GM10266 (cell line): ENCODE results near the gene NADK2.
"Not testable (repeated sequence)": the region's sequence is repeated elsewhere in the genome, so short reads cannot be mapped to it uniquely, and the experiment has no call there.

Experiments used
- DNase-seq: peaks from one replicate; pipeline ENCODE4 v3.0.0; 2012; ENCODE audit errors: extremely low spot score
- CTCF ChIP-seq: IDR thresholded peaks from 2 replicates; pipeline ENCODE4 v1.5.1; 2012; ENCODE audit warnings: mild to moderate bottlenecking, low read depth; ENCODE audit not compliant: control insufficient read depth, insufficient read depth; ENCODE audit errors: missing control alignments

Gene NADK2

GRCh38 chr5:36205329-36205728, 36.4 kb downstream of the NADK2 start:
- DNase-seq = no peak

GRCh38 chr5:36202521-36202961, 39.2 kb downstream of the NADK2 start:
- DNase-seq = no peak
- no peak for TF ChIP-seq CTCF

More at GRCh38 chr5:36205329-36205728, 36.4 kb downstream of the NADK2 start:
- TF ChIP-seq CTCF = no peak

GRCh38 chr5:36200513-36200912, 41.2 kb downstream of the NADK2 start:
- DNase-seq = no peak
- TF ChIP-seq CTCF = no peak

GRCh38 chr5:36199620-36200019, 42.1 kb downstream of the NADK2 start:
- no peak for DNase-seq
- TF ChIP-seq CTCF = no peak

- not testable (repeated sequence) for DNase-seq
Measured at GRCh38 chr5:36198783-36199182, 42.9 kb downstream of the NADK2 start.

- no peak for DNase-seq
- TF ChIP-seq CTCF = no peak
Measured at GRCh38 chr5:36198281-36198680, 43.4 kb downstream of the NADK2 start.

- TF ChIP-seq CTCF = no peak
- no peak for DNase-seq
Measured at GRCh38 chr5:36193746-36194145, 48.0 kb downstream of the NADK2 start.

- not testable (repeated sequence) for DNase-seq
Measured at GRCh38 chr5:36184408-36184807, 57.3 kb downstream of the NADK2 start.
